HepG2 (cell line): ENCODE results near the gene BCL2L13. TPM values are rescaled to one million over a fixed set of nuclear protein-coding genes. Genes with fewer than 3 reads are reported as not detected.

Experiments used
- ATF5 ChIP-seq: sonication (generic); formaldehyde crosslinking; IDR thresholded peaks from 2 replicates; pipeline ENCODE4 v1.4.0; 2020; ENCODE audit warnings: mild to moderate bottlenecking, low read depth, missing genetic modification reagents
- CENPBD1 ChIP-seq: sonication (generic); formaldehyde crosslinking; IDR thresholded peaks from 2 replicates; pipeline ENCODE4 v1.8.0; 2022; ENCODE audit warnings: missing genetic modification reagents, low read depth, mild to moderate bottlenecking, borderline replicate concordance
- E2F2 ChIP-seq: sonication (generic); formaldehyde crosslinking; IDR thresholded peaks from 2 replicates; pipeline ENCODE4 v1.4.0; 2020; ENCODE audit warnings: missing genetic modification reagents, borderline replicate concordance
- MXD3 ChIP-seq: IDR thresholded peaks from 2 replicates; pipeline ENCODE4 v1.6.1; 2016; ENCODE audit warnings: mild to moderate bottlenecking, missing biosample characterization, missing genetic modification reagents
- PRDM10 ChIP-seq: sonication (generic); formaldehyde crosslinking; IDR thresholded peaks from 2 replicates; pipeline ENCODE4 v1.4.0; 2020; ENCODE audit warnings: low read depth, missing genetic modification reagents
- RBFOX2 ChIP-seq: fragments of 200-400 bp; formaldehyde crosslinking; IDR thresholded peaks from 2 replicates; pipeline ENCODE4 v1.6.1; 2017; ENCODE audit warnings: low read depth, mild to moderate bottlenecking, low read length
- REPIN1 ChIP-seq: sonication (generic); formaldehyde crosslinking; IDR thresholded peaks from 2 replicates; pipeline ENCODE4 v1.8.0; 2022; ENCODE audit warnings: missing genetic modification reagents, low read depth, mild to moderate bottlenecking, borderline replicate concordance
- RFX1 ChIP-seq: fragments of 450-650 bp; IDR thresholded peaks from 2 replicates; pipeline ENCODE4 v1.6.1; 2017
- RNF219 ChIP-seq: sonication (generic); formaldehyde crosslinking; IDR thresholded peaks from 2 replicates; pipeline ENCODE4 v1.5.0; 2020; ENCODE audit warnings: mild to moderate bottlenecking, missing genetic modification reagents
- SP2 ChIP-seq: sonication (generic); formaldehyde crosslinking; IDR thresholded peaks from 2 replicates; pipeline ENCODE4 v1.5.1; 2020; ENCODE audit warnings: mild to moderate bottlenecking, missing genetic modification reagents
- U2AF2 ChIP-seq: fragments of 200-400 bp; formaldehyde crosslinking; IDR thresholded peaks from 2 replicates; pipeline ENCODE4 v1.6.1; 2017; ENCODE audit warnings: low read depth, mild to moderate bottlenecking, low read length
- ZNF432 ChIP-seq: sonication (generic); formaldehyde crosslinking; IDR thresholded peaks from 2 replicates; pipeline ENCODE4 v1.5.0; 2020; ENCODE audit warnings: missing genetic modification reagents, mild to moderate bottlenecking, borderline replicate concordance
- ZNF687 ChIP-seq: sonication (generic); formaldehyde crosslinking; IDR thresholded peaks from 2 replicates; pipeline ENCODE4 v1.5.1; 2020; ENCODE audit warnings: mild to moderate bottlenecking, missing genetic modification reagents, moderate library complexity
- ZNF883 ChIP-seq: sonication (generic); formaldehyde crosslinking; IDR thresholded peaks from 2 replicates; pipeline ENCODE4 v1.5.1; 2020; ENCODE audit warnings: mild to moderate bottlenecking, missing genetic modification reagents; ENCODE audit errors: not compliant biosample characterization
- polyA plus RNA-seq, 8 experiments: library from polyadenylated mRNA; depleted of rRNA in 3 of 8; stranded (reverse) in 7 of 8; unstranded in 1 of 8; fragments of >200 nt; fragmentation: Illumina TruSeq in 4 of 8; extraction: Trizol in 4 of 8; gene quantifications; 2 replicates each; pipeline versions ENCODE4 v1.2.1 to v1.2.3, GENCODE V29; 2011 to 2016; ENCODE audit warnings: low read depth in 4 of 8, missing spikeins in 1 of 8, mixed read lengths in 1 of 8; ENCODE audit not compliant: insufficient read depth in 1 of 8
- total RNA-seq, 5 experiments: library from RNA; depleted of rRNA; stranded (reverse); fragments of >200 nt; fragmentation: Illumina TruSeq; extraction: Trizol; gene quantifications; 2 replicates each; pipeline ENCODE4 v1.2.3, GENCODE V29; 2016; ENCODE audit warnings: low read depth in 1 of 5

The BCL2L13 gene
- total and polyA plus RNA-seq, 2 of the 13 experiments (the other 11 are each of a cell fraction or from before 2014, with no cell fraction given) = 13.5 to 14.6 TPM

- TF ChIP-seq SP2 = peak; percentile 90
- TF ChIP-seq MXD3 (CRISPR knock-in tag) = no peak
- TF ChIP-seq U2AF2 = no peak
- TF ChIP-seq ZNF883 (CRISPR knock-in tag) = peak; percentile 62
- TF ChIP-seq ZNF687 (CRISPR knock-in tag) = peak; percentile 66
- TF ChIP-seq E2F2 (CRISPR knock-in tag) = 0 out of 2 replicates have a peak, but pooled peaks have one; percentile 26
- TF ChIP-seq RNF219 (CRISPR knock-in tag) = 0 out of 2 replicates have a peak, but pooled peaks have one; percentile 69
- no peak for TF ChIP-seq RFX1
- peak; percentile 69 for TF ChIP-seq RBFOX2
- TF ChIP-seq CENPBD1 (CRISPR knock-in tag) = no peak
- TF ChIP-seq PRDM10 (CRISPR knock-in tag) = no peak
- TF ChIP-seq REPIN1 (CRISPR knock-in tag) = no peak; the same call in 1 of the 2 replicates
- TF ChIP-seq ATF5 (CRISPR knock-in tag) = no peak
- no peak for TF ChIP-seq ZNF432 (CRISPR knock-in tag)
These were observed 10.0 kb upstream of the BCL2L13 start, which contains the start of gene ATP6V1E1 (continued) for GRCh38 chr22:17628406-17629172.
